NCI-H128 (cell line): ENCODE results near the gene MAGI2.

Experiments
- DNase-seq: peaks from one replicate; lab custom pipeline; 2025; ENCODE audit not compliant: unreplicated experiment; lab: John Stamatoyannopoulos, UW

MAGI2 gene

GRCh38 chr7:78169992-78170391 lies 1283.5 kb downstream of the MAGI2 start:
- no peak for DNase-seq

- no peak for DNase-seq
Observed at GRCh38 chr7:78168865-78169264, 1284.6 kb downstream of the MAGI2 start.

- no peak for DNase-seq
Observed at GRCh38 chr7:78167860-78168259, 1285.6 kb downstream of the MAGI2 start.

- no peak for DNase-seq
Observed at GRCh38 chr7:78165854-78166253, 1287.6 kb downstream of the MAGI2 start.

GRCh38 chr7:78165454-78165853 lies 1288.0 kb downstream of the MAGI2 start:
- no peak for DNase-seq

GRCh38 chr7:78164459-78164858 lies 1289.0 kb downstream of the MAGI2 start:
- no peak for DNase-seq

GRCh38 chr7:78161781-78162180 lies 1291.7 kb downstream of the MAGI2 start:
- DNase-seq: no peak

- no peak for DNase-seq
Observed at GRCh38 chr7:78159545-78159944, 1293.9 kb downstream of the MAGI2 start.

GRCh38 chr7:78153285-78153684 lies 1300.2 kb downstream of the MAGI2 start:
- DNase-seq: no peak

GRCh38 chr7:78151229-78151628 lies 1302.2 kb downstream of the MAGI2 start:
- no peak for DNase-seq

- no peak for DNase-seq
Observed at GRCh38 chr7:78149787-78150186, 1303.7 kb downstream of the MAGI2 start.

- no peak for DNase-seq
Observed at GRCh38 chr7:78148166-78148894, 1305.1 kb downstream of the MAGI2 start.

GRCh38 chr7:78146546-78146945 lies 1306.9 kb downstream of the MAGI2 start:
- no peak for DNase-seq

- DNase-seq: no peak
Observed at GRCh38 chr7:78143661-78144060, 1309.8 kb downstream of the MAGI2 start.

GRCh38 chr7:78141522-78142281 lies 1311.8 kb downstream of the MAGI2 start:
- no peak for DNase-seq

- DNase-seq: no peak
Observed at GRCh38 chr7:78140109-78140508, 1313.4 kb downstream of the MAGI2 start.

- no peak for DNase-seq
Observed at GRCh38 chr7:78139335-78139734, 1314.1 kb downstream of the MAGI2 start.

- no peak for DNase-seq
Observed at GRCh38 chr7:78134774-78135173, 1318.7 kb downstream of the MAGI2 start.

- DNase-seq: no peak
Observed at GRCh38 chr7:78134256-78134655, 1319.2 kb downstream of the MAGI2 start.

GRCh38 chr7:78130446-78131215 lies 1322.8 kb downstream of the MAGI2 start:
- DNase-seq: no peak

GRCh38 chr7:78129865-78130264 lies 1323.6 kb downstream of the MAGI2 start:
- no peak for DNase-seq

GRCh38 chr7:78127009-78127408 lies 1326.5 kb downstream of the MAGI2 start:
- DNase-seq: no peak
